GM18519 (cell line): ENCODE data around the gene ORM1.
"Not testable (repeated sequence)": the region's sequence is repeated elsewhere in the genome, so short reads cannot be mapped to it uniquely, and the experiment has no call there.

Experiments used
- ATAC-seq: cut with Tn5 transposase; IDR thresholded peaks from one replicate; pipeline ENCODE4 v1.9.1; 2021; ENCODE audit warnings: mild to moderate bottlenecking, moderate library complexity; ENCODE audit not compliant: unreplicated experiment, low FRiP score

ORM1 gene

GRCh38 chr9:114304416-114305188 is 18.3 kb upstream of the ORM1 start:
- ATAC-seq = no peak

DNA sequence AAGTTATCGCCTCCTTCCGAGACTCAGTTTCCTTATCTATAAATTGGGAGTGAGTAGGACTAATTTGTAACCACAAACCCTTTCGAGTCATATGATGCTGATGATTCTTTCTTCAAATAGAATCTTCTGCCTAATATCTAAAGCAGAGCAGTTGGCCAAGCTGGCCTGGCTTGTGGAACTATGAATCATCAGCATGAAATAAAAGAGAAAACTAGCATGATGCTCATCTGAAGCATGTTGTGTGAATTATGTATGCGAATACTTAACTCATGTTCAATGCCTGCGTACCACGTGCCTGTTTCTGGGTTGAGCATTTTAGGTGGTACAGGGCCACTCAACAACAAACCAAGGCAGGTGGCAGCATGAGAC is 15.0 kb upstream of the ORM1 start:
- ATAC-seq = no peak

- ATAC-seq = no peak
Measured at GRCh38 chr9:114308361-114308950, 14.4 kb upstream of the ORM1 start.

- ATAC-seq = no peak
Measured at GRCh38 chr9:114309096-114309495, 13.8 kb upstream of the ORM1 start.

- no peak for ATAC-seq
Measured at GRCh38 chr9:114310471-114311450, 12.1 kb upstream of the ORM1 start.

- no peak for ATAC-seq
Measured at GRCh38 chr9:114311571-114312512, 11.1 kb upstream of the ORM1 start.

GRCh38 chr9:114312513-114312875 is 10.4 kb upstream of the ORM1 start:
- no peak for ATAC-seq

DNA sequence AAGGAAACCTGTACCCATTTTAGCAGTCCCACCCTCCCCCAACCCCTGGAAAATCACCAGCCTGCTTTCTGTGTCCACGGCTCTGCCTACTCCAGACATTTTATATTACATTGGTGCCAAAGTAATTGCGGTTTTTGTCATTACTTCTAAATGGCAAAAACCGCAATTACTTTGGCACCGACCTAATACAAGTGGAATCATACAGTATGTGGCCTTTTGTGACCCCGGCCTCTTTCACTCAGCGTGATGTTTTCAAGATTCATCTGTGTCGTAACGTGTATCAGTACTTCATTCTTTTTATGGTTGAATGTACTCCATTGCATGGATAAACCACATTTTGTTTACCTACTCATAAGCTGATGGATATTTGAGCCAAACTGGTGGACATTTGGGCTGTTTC is 9.7 kb upstream of the ORM1 start:
- ATAC-seq = no peak

DNA sequence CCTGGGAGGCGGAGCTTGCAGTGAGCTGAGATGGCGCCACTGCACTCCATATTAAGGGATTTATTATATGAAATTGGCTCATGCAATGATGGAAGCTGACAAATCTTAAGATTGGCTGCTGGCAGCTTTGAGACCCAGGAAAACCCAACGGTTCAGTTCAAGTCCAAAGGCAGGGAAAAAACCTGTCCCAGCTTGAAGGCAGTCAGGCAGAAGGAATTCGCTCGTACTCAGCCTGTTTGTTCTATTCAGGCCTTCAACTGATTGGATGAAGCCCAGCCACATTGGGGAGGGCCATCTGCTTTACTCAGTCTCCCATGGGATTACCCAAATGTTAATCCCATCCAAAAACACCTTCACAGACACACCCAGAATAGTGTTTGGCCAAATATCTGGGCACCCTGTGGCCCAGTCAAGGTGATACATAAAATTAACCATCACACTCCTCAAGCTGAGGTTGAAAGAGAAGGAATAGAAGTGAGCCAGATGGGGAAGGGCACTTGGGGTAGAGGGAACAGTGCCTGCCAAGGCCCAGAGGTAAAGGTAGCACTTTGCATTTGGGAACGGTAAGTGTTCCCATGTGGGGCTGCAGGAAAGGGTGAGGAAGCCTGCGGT is 8.5 kb upstream of the ORM1 start:
- ATAC-seq = no peak

GRCh38 chr9:114314881-114315722 is 7.8 kb upstream of the ORM1 start:
- no peak for ATAC-seq

DNA sequence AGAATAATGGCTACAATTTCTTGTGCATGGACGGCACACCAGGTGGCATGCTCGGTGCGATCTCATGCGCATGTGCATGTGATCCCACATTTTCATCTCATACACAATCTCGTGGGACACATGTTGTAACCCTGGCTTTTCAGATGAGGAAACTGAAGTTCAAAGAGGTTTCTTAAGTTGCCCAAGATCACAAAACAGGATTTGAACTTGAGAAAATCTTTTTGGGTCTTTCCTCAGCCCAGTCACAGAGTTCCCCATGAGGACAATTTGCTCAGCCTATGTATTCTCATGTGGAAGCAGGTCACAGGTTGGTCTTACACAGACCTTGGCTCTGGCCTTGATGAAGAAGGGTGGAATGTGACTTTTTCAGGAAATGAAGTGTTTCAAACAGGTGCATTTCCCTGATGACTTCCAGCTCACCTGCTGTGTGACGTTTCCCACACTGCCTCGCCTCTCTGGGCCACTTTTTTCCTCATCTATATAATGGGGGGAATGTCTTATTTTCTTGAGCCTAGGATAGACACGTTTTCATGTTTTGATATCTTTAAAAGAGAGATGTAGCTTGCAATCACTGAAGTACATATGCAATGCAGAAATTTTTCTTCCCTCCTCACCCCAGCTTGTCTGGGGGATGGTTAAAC is 7.1 kb upstream of the ORM1 start:
- no peak for ATAC-seq

DNA sequence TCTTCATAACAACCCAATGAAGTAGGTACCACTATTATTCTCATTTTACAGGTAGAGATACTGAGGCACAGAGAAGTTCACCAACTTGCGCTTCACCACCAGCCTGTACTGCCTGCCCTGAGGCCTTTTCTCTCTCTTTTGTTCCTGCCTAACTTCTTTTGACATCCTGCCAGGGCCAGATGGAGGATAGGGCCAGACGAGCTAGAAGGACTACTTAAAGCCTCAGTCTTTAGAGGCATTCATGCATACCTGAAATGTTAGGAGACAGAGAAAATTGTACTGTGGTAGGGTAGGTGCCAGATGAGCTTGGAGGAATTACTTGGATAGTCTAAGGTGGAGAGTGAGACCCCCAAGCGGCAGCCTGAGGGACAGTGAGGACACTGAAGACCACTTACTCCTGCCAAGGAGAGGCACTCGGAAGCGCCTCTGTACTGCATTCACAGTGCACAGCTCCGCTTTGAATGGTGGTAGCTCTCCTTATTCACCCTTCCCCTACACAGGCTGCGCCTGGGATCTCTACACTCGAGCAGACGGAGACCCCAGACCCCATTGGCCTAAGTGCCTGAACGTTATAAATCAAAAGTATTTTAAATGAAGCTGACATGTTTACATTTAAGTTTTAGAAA is 6.2 kb upstream of the ORM1 start:
- no peak for ATAC-seq

DNA sequence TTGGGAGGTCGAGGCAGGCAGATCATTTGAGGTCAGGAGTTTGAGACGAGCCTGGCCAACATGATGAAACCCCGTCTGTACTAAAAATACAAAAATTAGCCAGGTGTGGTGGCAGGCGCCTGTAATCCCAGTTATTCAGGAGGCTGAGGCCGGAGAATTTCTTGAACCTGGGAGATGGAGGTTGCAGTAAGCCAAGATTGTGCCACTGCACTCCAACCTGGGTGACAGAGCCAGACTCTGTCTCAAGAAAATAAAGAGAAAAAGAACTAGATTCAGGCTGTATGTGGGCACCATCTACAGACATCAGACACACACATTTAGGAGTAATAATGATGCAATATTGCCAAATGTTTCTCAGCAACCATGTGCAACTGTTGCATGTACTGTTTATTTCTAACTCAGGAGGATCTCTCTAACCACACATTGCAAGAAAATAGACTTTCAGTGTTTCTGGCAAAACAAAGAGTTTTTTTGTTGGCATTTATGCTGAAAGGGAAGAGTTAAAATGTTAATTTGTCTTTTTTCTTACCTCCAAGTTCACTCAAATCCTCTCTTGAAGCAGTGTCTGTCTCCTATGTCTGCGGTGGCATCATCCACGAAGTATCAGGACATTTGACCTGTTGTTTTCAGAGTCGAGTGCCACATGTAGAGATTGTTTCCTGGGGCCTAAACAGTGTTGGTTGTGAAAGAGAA is 5.1 kb upstream of the ORM1 start:
- ATAC-seq = no peak

- no peak for ATAC-seq
Measured at GRCh38 chr9:114318416-114318815, 4.5 kb upstream of the ORM1 start.

GRCh38 chr9:114319147-114319546 is 3.8 kb upstream of the ORM1 start:
- no peak for ATAC-seq

- not testable (repeated sequence) for ATAC-seq
Measured at GRCh38 chr9:114320710-114321109, 2.2 kb upstream of the ORM1 start.

DNA sequence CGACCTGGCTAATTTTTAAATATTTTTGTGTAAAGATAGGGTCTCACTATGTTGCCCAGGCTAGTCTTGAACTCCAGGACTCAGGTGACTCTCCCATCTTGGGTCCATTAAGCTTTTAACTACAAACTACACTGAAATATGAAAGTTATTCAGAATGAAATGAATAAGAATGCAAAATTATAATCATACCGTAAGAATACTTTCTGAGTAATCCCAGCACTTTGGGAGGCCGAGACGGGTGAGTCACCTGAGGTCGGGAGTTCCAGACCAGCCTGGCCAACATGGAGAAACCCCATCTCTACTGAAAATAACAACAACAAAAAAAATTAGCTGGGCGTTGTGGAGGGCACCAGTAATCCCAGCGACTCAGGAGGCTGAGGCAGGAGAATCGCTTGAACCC is 1.1 kb upstream of the ORM1 start:
- ATAC-seq = no peak
